ENCODE measurements around the gene MTRF1L. TPM values are rescaled to one million over a fixed set of nuclear protein-coding genes. Genes with fewer than 3 reads are reported as not detected.
A peak's percentile ranks its signal among the peaks of the same experiment; 100 is the strongest.

Gene MTRF1L
- total RNA-seq, 1 experiment from 2014 or later = 26.5 TPM

DNA sequence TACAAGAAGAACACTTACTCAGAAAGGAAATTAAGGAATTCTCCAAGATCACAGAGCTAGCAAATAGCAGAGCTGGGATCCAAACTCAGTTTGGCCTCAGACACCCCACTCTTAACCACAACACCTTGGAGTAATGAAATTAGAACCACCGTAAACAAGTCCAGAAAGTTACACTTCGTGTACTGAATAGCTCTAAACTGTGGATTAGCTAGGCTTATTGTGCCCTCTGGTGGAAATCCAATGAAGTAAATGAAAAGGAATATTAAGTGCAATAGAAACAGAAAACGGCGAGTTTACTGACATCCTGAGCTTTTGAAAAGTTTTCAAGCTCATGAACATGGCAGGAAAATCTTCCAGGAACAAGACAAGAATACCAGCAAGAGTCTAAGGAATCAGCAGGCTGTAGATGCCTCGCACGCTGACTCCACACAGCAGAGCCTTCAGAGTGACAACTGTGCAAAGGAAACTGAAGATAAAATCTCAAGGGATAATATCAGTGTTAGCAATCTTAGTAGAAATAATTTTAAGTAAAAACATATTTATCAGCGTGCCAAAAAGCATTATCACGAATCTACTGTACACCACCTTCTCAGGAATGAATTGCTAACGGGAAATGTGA, 54.2 kb downstream of the MTRF1L start:
- no peak overlapping the region for H3K27ac Mint-ChIP-seq

More for the DNA sequence above, 54.2 kb downstream of the MTRF1L start:
- no peak overlapping the region for H4K5ac ChIP-seq (ENCODE audit: insufficient read length, low read depth, low read length)
- peaks cover 21 to 22% of the 10 kb centered on the region in 2 experiments for H3K4me1 Mint-ChIP-seq
- no peaks in the 10 kb centered on the region for H3K79me2 ChIP-seq (ENCODE audit: insufficient read depth, low read length)
- no peak overlapping the region for H4K8ac ChIP-seq (replicated peaks; ENCODE audit: insufficient read length, low read depth, low read length)
- H3K23ac ChIP-seq (ENCODE audit: insufficient read length, low read depth, low read length) = no peak overlapping the region
- H2BK12ac ChIP-seq (ENCODE audit: insufficient read length, low read depth, low read length) = no peak overlapping the region
- H2BK5ac ChIP-seq (ENCODE audit: insufficient read length, low read length) = no peak overlapping the region
- no peak overlapping the region for H2BK120ac ChIP-seq (ENCODE audit: low read depth, low read length, poor library complexity, severe bottlenecking)
- H2AFZ ChIP-seq (ENCODE audit: low read length) = no peak overlapping the region
- TF ChIP-seq, protein P1, sequence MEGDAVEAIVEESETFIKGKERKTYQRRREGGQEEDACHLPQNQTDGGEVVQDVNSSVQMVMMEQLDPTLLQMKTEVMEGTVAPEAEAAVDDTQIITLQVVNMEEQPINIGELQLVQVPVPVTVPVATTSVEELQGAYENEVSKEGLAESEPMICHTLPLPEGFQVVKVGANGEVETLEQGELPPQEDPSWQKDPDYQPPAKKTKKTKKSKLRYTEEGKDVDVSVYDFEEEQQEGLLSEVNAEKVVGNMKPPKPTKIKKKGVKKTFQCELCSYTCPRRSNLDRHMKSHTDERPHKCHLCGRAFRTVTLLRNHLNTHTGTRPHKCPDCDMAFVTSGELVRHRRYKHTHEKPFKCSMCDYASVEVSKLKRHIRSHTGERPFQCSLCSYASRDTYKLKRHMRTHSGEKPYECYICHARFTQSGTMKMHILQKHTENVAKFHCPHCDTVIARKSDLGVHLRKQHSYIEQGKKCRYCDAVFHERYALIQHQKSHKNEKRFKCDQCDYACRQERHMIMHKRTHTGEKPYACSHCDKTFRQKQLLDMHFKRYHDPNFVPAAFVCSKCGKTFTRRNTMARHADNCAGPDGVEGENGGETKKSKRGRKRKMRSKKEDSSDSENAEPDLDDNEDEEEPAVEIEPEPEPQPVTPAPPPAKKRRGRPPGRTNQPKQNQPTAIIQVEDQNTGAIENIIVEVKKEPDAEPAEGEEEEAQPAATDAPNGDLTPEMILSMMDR (conservative IDR thresholded peaks at IDR 0.05) = peak; percentile 80
- H3K4me2 ChIP-seq (ENCODE audit: insufficient read depth, insufficient read length, low read length) = no peak overlapping the region
- no peaks in the 10 kb centered on the region for H4K20me1 ChIP-seq (ENCODE audit: control insufficient read depth, insufficient read depth, insufficient read length)
- no peak overlapping the region for H3K4ac ChIP-seq (ENCODE audit: low read depth, low read length)
- H3K9me3 Mint-ChIP-seq = no peaks in the 10 kb centered on the region
- H3K27ac ChIP-seq (ENCODE audit: insufficient read length, low read depth, low read length) = no peak overlapping the region
- H3K27me3 Mint-ChIP-seq (ENCODE audit: low read depth) = no peaks in the 10 kb centered on the region
- H3K4me3 Mint-ChIP-seq = no peak overlapping the region
- H3K9me3 ChIP-seq (ENCODE audit: control insufficient read depth, low read depth, low read length) = no peaks in the 10 kb centered on the region
- no peak overlapping the region for H3T11ph ChIP-seq (ENCODE audit: low read length)
- no peaks in the 10 kb centered on the region for H3K27me3 ChIP-seq (ENCODE audit: insufficient read depth, low read length)
- H3K18ac ChIP-seq (ENCODE audit: insufficient read length, low read depth, low read length) = no peak overlapping the region
- H3K36me3 Mint-ChIP-seq (ENCODE audit: insufficient read depth in 1 of 3, low read depth in 3 of 3) = no peaks in the 10 kb centered on the region
- H2AK5ac ChIP-seq (ENCODE audit: insufficient read length, low read length) = no peak overlapping the region
- H3K9ac ChIP-seq (ENCODE audit: extremely low read depth, insufficient read length, low read length) = no peak overlapping the region
- no peak overlapping the region for H4K91ac ChIP-seq (ENCODE audit: insufficient read length, low read depth, low read length)
- H3K79me1 ChIP-seq (ENCODE audit: insufficient read depth, low read depth, low read length, poor library complexity, severe bottlenecking) = no peaks in the 10 kb centered on the region
- H3K4me1 ChIP-seq (ENCODE audit: insufficient read depth, low read length) = peaks cover 4% of the 10 kb centered on the region; the same call in 1 of the 2 replicates
- DNase-seq = no peak
- H3K23me2 ChIP-seq (ENCODE audit: insufficient read length, low read depth, low read length, poor library complexity, severe bottlenecking) = no peaks in the 10 kb centered on the region
- WGBS (ENCODE audit: extremely low coverage, insufficient read length, low lambda C conversion rate) = no CpG with 5 or more reads among the region's 9 CpGs
- no peak overlapping the region for H2BK20ac ChIP-seq (ENCODE audit: low read depth, low read length, poor library complexity, severe bottlenecking)
- H3K14ac ChIP-seq (ENCODE audit: insufficient read depth, low read length) = no peak overlapping the region
- no peak overlapping the region for H2BK15ac ChIP-seq (ENCODE audit: low read depth, low read length)
- no peak overlapping the region for H3K56ac ChIP-seq (ENCODE audit: insufficient read length, low read depth, low read length)

All from H9 (cell line).